Hepatocyte (in vitro differentiated cells): ENCODE measurements around the gene SDR42E2.

Experiments
- EZH2 ChIP-seq: fragments of 200-600 bp; sonication (generic); IDR thresholded peaks from 2 replicates; pipeline ENCODE4 v1.6.1; 2016; ENCODE audit warnings: antibody characterized with exemption, mild to moderate bottlenecking, borderline replicate concordance
- EZH2phosphoT487 ChIP-seq: fragments of 200-600 bp; sonication (generic); IDR thresholded peaks from one replicate; pipeline ENCODE4 v1.6.1; 2018; ENCODE audit warnings: antibody characterized with exemption, mild to moderate bottlenecking, low read depth, moderate library complexity; ENCODE audit not compliant: unreplicated experiment, severe bottlenecking
- TF ChIP-seq, protein P1 (sequence below): fragments of 200-600 bp; sonication (generic); IDR thresholded peaks from 2 replicates; pipeline ENCODE4 v1.5.1; 2016; ENCODE audit warnings: antibody characterized with exemption, mild to moderate bottlenecking; ENCODE audit not compliant: poor library complexity

- TF ChIP-seq, protein P1, sequence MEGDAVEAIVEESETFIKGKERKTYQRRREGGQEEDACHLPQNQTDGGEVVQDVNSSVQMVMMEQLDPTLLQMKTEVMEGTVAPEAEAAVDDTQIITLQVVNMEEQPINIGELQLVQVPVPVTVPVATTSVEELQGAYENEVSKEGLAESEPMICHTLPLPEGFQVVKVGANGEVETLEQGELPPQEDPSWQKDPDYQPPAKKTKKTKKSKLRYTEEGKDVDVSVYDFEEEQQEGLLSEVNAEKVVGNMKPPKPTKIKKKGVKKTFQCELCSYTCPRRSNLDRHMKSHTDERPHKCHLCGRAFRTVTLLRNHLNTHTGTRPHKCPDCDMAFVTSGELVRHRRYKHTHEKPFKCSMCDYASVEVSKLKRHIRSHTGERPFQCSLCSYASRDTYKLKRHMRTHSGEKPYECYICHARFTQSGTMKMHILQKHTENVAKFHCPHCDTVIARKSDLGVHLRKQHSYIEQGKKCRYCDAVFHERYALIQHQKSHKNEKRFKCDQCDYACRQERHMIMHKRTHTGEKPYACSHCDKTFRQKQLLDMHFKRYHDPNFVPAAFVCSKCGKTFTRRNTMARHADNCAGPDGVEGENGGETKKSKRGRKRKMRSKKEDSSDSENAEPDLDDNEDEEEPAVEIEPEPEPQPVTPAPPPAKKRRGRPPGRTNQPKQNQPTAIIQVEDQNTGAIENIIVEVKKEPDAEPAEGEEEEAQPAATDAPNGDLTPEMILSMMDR = no peak
- TF ChIP-seq EZH2 (no peak), EZH2phosphoT487 (no peak)
These were observed 30.2 kb downstream of the SDR42E2 start for GRCh38 chr16:22192261-22193062.
